Left renal cortex interstitium (tissue), 4 donors: ENCODE data around the gene TSTD1. TPM values are rescaled to one million over a fixed set of nuclear protein-coding genes. Genes with fewer than 3 reads are reported as not detected.

Experiments
- DNase-seq, 4 donors: peaks; one replicate each; pipeline ENCODE4 v3.0.0-alpha.2; 2013; ENCODE audit warnings: low read depth in 4 of 4, low spot score in 2 of 4, missing footprints in 1 of 4
- polyA plus RNA-seq, 4 donors: library from polyadenylated mRNA; unstranded; fragments of 120-200 nt; gene quantifications; one replicate each; pipeline ENCODE4 v1.2.1, GENCODE V29; 2013; ENCODE audit not compliant: insufficient read length in 4 of 4

TSTD1 gene
- 10 to 100 TPM; 52.0 to 76.1 (median 67.5) TPM for polyA plus RNA-seq

GRCh38 chr1:161038523-161039153, at the start of gene TSTD1:
Gene TSTD1 (minus strand): TSS chr1:161038964. CDS start chr1:161038889, 75 bp downstream.
- no peak for DNase-seq

- no peak for DNase-seq
Measured at GRCh38 chr1:161086457-161086856, 47.7 kb upstream of the TSTD1 start.

- no peak for DNase-seq
Measured at GRCh38 chr1:161085165-161085564, 46.4 kb upstream of the TSTD1 start.

- no peak for DNase-seq
Measured at GRCh38 chr1:161084597-161084988, 45.8 kb upstream of the TSTD1 start.

GRCh38 chr1:161083748-161084596, 45.2 kb upstream of the TSTD1 start:
- no peak for DNase-seq

GRCh38 chr1:161082996-161083747, 44.4 kb upstream of the TSTD1 start:
- DNase-seq: no peak

- no peak for DNase-seq
Measured at GRCh38 chr1:161082483-161082882, 43.7 kb upstream of the TSTD1 start.

- no peak for DNase-seq
Measured at GRCh38 chr1:161081519-161081918, 42.8 kb upstream of the TSTD1 start.

GRCh38 chr1:161080441-161081405, 42.0 kb upstream of the TSTD1 start:
- no peak for DNase-seq

- no peak for DNase-seq
Measured at GRCh38 chr1:161079436-161080110, 40.8 kb upstream of the TSTD1 start.

- no peak for DNase-seq
Measured at GRCh38 chr1:161077426-161077825, 38.7 kb upstream of the TSTD1 start.

GRCh38 chr1:161076410-161076809, 37.6 kb upstream of the TSTD1 start:
- DNase-seq: no peak

GRCh38 chr1:161074676-161075368, 36.1 kb upstream of the TSTD1 start:
- DNase-seq: no peak

- DNase-seq: no peak
Measured at GRCh38 chr1:161073474-161074121, 34.8 kb upstream of the TSTD1 start.

GRCh38 chr1:161072751-161073449, 34.1 kb upstream of the TSTD1 start:
- DNase-seq: no peak

- DNase-seq: no peak
Measured at GRCh38 chr1:161071886-161072371, 33.2 kb upstream of the TSTD1 start.

- no peak for DNase-seq
Measured at GRCh38 chr1:161070761-161071160, 32.0 kb upstream of the TSTD1 start.
